GM21447 (cell line): ENCODE measurements around the gene INTS15.
"Not testable (repeated sequence)": the region's sequence is repeated elsewhere in the genome, so short reads cannot be mapped to it uniquely, and the experiment has no call there.

Source experiments
- ATAC-seq: cut with Tn5 transposase; IDR thresholded peaks from one replicate; pipeline ENCODE4 v1.9.1; 2021; ENCODE audit not compliant: unreplicated experiment

INTS15 gene

GRCh38 chr7:6616854-6617643, 27.2 kb downstream of the INTS15 start:
- ATAC-seq, result no peak

DNA sequence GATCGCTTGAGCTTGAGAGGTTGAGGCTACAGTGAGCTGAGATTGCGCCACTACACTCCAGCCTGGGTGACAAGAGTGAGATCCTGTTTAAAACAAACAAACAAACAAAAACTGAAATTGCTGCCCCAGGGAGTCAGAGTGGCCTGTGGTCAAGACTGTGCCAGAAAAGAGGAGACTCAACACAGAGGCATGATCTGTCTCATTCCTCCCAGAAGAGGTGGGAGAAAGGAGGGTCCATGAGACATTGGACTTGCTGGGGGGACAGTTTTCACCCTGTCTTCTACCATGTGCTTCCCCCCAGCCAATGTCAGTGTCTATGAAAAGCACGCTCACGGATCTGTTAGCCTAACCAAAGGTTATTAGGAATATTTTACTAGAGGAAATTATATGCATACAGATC, 28.8 kb downstream of the INTS15 start:
- ATAC-seq, result no peak

- ATAC-seq, result no peak
Measured at GRCh38 chr7:6619961-6620360, 30.1 kb downstream of the INTS15 start.

- no peak for ATAC-seq
Measured at GRCh38 chr7:6621195-6622133, 31.6 kb downstream of the INTS15 start.

DNA sequence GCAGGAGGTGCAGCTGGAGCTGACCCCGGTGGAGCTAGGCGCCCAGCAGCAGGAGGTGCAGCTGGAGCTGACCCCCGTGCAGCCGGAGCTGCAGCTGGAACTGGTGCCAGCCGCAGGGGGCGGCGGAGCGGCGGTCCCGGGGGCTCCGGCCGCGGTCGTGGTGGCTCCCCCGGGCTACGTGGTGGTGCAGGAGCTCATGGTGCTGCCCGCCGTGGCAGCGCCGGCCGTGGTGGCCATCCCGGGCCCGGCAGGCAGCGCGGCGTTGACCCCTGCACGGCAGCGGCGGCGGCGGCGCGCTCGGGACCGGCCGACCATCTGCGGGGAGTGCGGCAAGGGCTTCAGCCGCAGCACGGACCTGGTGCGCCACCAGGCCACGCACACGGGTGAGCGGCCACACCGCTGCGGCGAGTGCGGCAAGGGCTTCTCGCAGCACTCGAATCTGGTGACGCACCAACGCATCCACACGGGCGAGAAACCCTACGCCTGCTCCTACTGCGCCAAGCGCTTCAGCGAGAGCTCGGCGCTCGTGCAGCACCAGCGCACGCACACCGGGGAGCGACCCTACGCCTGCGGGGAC, 32.4 kb downstream of the INTS15 start:
- ATAC-seq, result no peak

GRCh38 chr7:6623589-6624245, 33.9 kb downstream of the INTS15 start:
- no peak for ATAC-seq

DNA sequence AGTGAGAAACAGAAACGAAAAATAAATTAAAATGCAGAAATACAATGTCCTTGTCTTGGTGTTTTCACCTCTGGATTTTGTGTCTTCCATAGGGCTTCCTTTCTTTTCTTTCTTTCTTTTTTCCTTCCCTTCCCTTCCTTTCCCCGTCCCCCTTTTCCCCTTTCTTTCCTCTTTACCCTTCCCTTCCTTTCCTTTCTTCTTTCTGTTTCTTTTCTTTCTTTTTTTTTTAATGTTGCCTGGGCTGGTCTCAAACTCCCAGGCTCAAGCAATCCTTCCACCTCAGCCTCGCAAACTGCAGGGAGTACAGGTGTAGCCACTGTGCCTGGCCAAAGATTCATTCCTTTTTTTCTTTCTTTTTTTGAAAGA, 34.4 kb downstream of the INTS15 start:
- ATAC-seq, result no peak

- ATAC-seq, result no peak
Measured at GRCh38 chr7:6628045-6628444, 38.2 kb downstream of the INTS15 start.

GRCh38 chr7:6630007-6630849, 40.4 kb downstream of the INTS15 start:
- ATAC-seq, result no peak

- no peak for ATAC-seq
Measured at GRCh38 chr7:6631605-6632004, 41.8 kb downstream of the INTS15 start.

DNA sequence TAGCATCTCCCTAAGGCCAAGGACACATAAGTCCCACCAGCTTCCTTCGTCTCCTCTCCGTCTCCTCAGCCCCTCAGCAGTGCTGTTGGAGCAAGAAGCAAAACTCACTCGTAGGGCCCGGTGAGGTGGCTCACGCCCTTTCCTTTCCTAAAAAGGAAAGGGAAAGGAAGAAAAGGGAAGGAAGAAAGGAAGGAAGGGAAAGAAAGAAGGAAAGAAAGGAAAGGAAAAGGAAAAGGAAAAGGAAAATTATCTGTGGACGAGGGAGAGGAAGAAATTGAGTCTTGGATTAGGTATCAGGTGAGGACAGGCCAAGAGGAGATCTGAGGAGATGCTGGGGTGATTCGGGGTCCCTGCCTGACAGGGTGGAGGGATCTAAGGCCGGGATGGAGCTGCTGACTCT, 44.2 kb downstream of the INTS15 start:
- no peak for ATAC-seq

- not testable (repeated sequence) for ATAC-seq
Measured at GRCh38 chr7:6634971-6635370, 45.1 kb downstream of the INTS15 start.

DNA sequence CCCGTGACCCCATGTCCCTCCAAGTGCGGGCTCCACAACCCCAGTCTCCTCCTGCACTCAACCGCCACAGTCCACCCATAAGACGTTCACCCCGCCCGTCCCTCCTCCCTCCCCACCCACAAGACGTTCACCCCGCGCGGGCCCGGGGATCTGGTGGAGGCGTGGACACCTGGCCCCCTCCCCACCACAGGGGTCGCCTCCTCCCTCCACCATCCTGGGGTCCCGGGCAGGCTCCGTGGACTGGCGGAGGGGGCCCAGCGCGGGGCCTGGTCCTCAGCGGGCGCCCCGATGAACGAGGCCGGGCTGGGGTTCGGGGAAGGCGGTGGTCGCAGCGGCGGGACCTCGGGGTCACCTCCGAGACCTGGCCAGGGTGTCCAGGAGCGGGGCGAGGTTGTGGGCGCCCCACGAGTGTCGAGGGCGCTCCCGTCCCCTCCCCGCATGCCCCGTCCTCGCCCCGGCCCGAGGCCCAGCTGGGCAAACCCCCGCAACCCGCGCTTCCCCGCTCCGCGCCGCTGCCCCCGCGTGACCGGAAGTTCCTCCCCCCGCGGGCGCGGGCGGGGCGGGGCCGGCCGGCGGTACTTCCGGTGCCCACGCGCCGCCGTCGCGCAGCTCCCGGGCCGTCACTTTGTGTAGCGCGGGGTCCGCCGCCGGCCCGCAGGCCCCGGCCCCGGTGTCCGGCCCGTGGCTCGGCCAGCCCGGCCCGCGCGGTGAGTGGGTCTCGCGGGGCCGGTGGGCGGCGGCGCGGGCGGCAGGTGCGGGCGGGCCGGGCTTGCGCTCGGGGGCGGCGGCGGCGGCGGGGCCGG, 47.1 kb downstream of the INTS15 start, which contains the start of gene ZNF316:
ZNF316 (plus strand) TSS at position 578 of the 803 bp plus-strand sequence. CDS start 5,092 bp downstream, outside the sequence.
- peak; percentile 53 for ATAC-seq

DNA sequence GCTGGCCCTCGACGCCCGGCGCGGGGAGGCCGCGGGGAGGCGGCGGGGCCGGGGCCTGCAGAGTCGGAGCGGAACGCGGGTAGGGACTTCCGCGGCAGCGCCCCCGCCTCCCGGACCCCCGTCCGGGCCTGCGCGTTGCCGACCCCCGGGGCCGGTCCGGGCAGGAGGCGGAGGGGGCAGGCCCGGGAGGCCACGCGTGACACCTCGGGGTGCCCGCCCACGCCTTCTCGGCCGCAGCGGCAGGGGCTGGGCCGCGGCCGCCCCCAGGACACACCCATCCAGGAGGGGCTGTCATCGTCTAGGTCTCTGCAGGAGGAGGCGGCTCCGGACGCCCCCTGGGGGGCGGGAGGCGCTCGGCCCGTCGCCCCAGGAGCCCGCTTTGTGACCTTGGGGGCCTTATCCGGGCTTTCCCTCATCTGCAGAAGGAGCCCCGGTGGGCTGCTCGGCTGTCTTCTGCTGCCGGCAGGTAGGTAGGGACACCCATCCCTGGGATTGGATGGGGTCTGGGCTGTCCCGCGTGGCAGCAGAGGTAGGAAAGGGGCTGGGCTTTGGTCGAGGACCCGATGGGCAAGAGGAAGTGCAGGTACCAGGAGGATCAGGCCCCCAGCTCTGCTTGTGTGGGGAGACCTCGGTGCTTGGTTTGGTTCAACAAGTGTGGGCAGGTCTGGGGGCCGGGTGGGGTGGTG, 47.9 kb downstream of the INTS15 start:
- ATAC-seq, result peak; percentile 72

DNA sequence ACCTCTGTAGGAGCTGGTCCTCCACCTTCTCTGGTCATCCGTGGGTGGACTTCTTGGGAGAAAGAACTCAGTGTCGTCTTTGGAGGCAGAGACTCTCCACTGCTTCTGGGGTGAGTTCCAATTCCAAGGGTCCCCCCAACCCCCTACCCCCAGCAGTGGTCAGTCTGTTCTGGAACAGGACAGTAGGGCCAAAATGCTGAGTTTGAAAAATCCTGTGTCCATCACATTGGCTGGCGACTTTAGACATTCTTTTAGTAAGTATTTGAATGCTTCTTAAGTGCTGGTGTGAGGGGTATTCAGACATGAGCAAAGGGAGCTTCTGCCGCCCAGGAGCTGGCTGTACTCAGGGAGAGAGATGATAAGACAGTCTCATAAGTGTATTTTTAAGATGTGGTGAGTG, 49.2 kb downstream of the INTS15 start:
- no peak for ATAC-seq

DNA sequence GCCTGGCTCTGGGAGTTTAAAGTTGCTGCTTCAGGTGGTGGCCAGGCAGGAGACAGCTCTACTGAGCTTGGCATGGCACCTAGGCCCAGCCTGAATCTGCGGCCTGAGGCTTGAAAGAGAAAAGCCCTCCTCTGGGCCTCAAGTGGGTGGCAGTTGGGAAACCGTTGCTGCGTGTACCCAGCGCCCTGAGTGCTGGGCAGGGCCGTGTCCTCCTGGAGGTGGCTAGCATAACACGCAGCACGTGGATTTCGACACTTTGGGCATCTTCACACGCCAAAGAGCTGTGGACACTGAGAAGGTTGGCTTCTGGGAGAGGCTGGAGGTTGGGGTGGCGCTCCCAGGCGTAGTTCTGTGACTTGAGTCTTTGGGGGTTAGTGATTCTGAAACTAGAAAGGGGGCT, 49.8 kb downstream of the INTS15 start:
- no peak for ATAC-seq

- no peak for ATAC-seq
Measured at GRCh38 chr7:6640246-6640721, 50.5 kb downstream of the INTS15 start.

GRCh38 chr7:6641305-6642035, 51.6 kb downstream of the INTS15 start:
- no peak for ATAC-seq
